ENCODE measurements around the gene IFNLR1. TPM values are rescaled to one million over a fixed set of nuclear protein-coding genes. Genes with fewer than 3 reads are reported as not detected.

IFNLR1 gene
- total RNA-seq, 2 experiments from 2014 or later: 29.4 to 30.5 TPM

- BruUV-seq (replicated peaks): no TSS peak
- H3K9me3 ChIP-seq (ENCODE audit: low read length): no peaks in the 10 kb centered on the region
- H3K27ac ChIP-seq (ENCODE audit: low read depth, low read length, poor library complexity, severe bottlenecking): no peak overlapping the region
- TF ChIP-seq CTCF (conservative IDR thresholded peaks at IDR 0.05; ENCODE audit: low read length) (no peak), EZH2phosphoT487 (IDR thresholded peaks at IDR 0.05; ENCODE audit: borderline replicate concordance, low read depth, low read length) (no peak)
- no peaks in the 10 kb centered on the region for H3K4me1 ChIP-seq (ENCODE audit: insufficient read depth, low read length, poor library complexity, severe bottlenecking)
- no peak overlapping the region for H2AFZ ChIP-seq (ENCODE audit: low read length)
- H3K36me3 ChIP-seq (ENCODE audit: insufficient read depth, low read length): no peaks in the 10 kb centered on the region
- H3K9me2 ChIP-seq (ENCODE audit: insufficient read depth, low read length): no peaks in the 10 kb centered on the region
- H3K4me3 ChIP-seq (ENCODE audit: low read depth, low read length, poor library complexity, severe bottlenecking): no peak overlapping the region
- H4K20me1 ChIP-seq (ENCODE audit: insufficient read depth, low read length): no peaks in the 10 kb centered on the region
- no peak overlapping the region for H3K4me2 ChIP-seq (ENCODE audit: low read length)
- no peak for DNase-seq (ENCODE audit: low spot score)
- intact Hi-C loops (cut with micrococcal nuclease; ENCODE audit: unreplicated experiment): no loop called here
- no peaks in the 10 kb centered on the region for H3K79me2 ChIP-seq (ENCODE audit: insufficient read depth, low read depth, low read length)
- CTCF ChIA-PET (ENCODE audit: unreplicated experiment): no interaction called here
- POLR2A ChIA-PET: interaction anchor here (0.6 kb wide), 1 partner anchor 195 kb away, joined by 4 read pairs; no protein-coding TSS in a partner anchor
Measured at GRCh38 chr1:24126018-24126671, 60.9 kb downstream of the IFNLR1 start.

- no peaks in the 10 kb centered on the region for H4K20me1 ChIP-seq (ENCODE audit: insufficient read depth, low read length)
- H3K36me3 ChIP-seq (ENCODE audit: insufficient read depth, low read length): no peaks in the 10 kb centered on the region
- no peak overlapping the region for H3K4me2 ChIP-seq (ENCODE audit: low read length)
- H3K9me2 ChIP-seq (ENCODE audit: insufficient read depth, low read length): no peaks in the 10 kb centered on the region
- no peaks in the 10 kb centered on the region for H3K79me2 ChIP-seq (ENCODE audit: insufficient read depth, low read depth, low read length)
- H3K27ac ChIP-seq (ENCODE audit: low read depth, low read length, poor library complexity, severe bottlenecking): no peak overlapping the region
- H3K4me1 ChIP-seq (ENCODE audit: insufficient read depth, low read length, poor library complexity, severe bottlenecking): no peaks in the 10 kb centered on the region
- POLR2A ChIA-PET: interaction anchor here (0.5 to 0.6 kb wide), 2 partner anchors 194 to 827 kb away, joined by 3 to 4 read pairs; no protein-coding TSS in a partner anchor
- no TSS peak for BruUV-seq (replicated peaks)
- CTCF ChIA-PET (ENCODE audit: unreplicated experiment): no interaction called here
- TF ChIP-seq CTCF (conservative IDR thresholded peaks at IDR 0.05; ENCODE audit: low read length): no peak
- no peak for TF ChIP-seq EZH2phosphoT487 (IDR thresholded peaks at IDR 0.05; ENCODE audit: borderline replicate concordance, low read depth, low read length)
- no peaks in the 10 kb centered on the region for H3K9me3 ChIP-seq (ENCODE audit: low read length)
- intact Hi-C loops (cut with micrococcal nuclease; ENCODE audit: unreplicated experiment): no loop called here
- H3K4me3 ChIP-seq (ENCODE audit: low read depth, low read length, poor library complexity, severe bottlenecking): no peak overlapping the region
- no peak for DNase-seq (ENCODE audit: low spot score)
- H2AFZ ChIP-seq (ENCODE audit: low read length): no peak overlapping the region
Measured at GRCh38 chr1:24125456-24125855, 61.6 kb downstream of the IFNLR1 start.

GRCh38 chr1:24124980-24125379 is 62.1 kb downstream of the IFNLR1 start:
- H3K4me1 ChIP-seq (ENCODE audit: insufficient read depth, low read length, poor library complexity, severe bottlenecking): no peaks in the 10 kb centered on the region
- no peak overlapping the region for H3K27ac ChIP-seq (ENCODE audit: low read depth, low read length, poor library complexity, severe bottlenecking)
- H3K9me2 ChIP-seq (ENCODE audit: insufficient read depth, low read length): no peaks in the 10 kb centered on the region
- H3K36me3 ChIP-seq (ENCODE audit: insufficient read depth, low read length): no peaks in the 10 kb centered on the region
- H2AFZ ChIP-seq (ENCODE audit: low read length): no peak overlapping the region
- POLR2A ChIA-PET: no interaction called here
- H4K20me1 ChIP-seq (ENCODE audit: insufficient read depth, low read length): no peaks in the 10 kb centered on the region
- no peak for DNase-seq (ENCODE audit: low spot score)
- TF ChIP-seq EZH2phosphoT487 (IDR thresholded peaks at IDR 0.05; ENCODE audit: borderline replicate concordance, low read depth, low read length): no peak
- TF ChIP-seq CTCF (conservative IDR thresholded peaks at IDR 0.05; ENCODE audit: low read length): no peak
- intact Hi-C loops (cut with micrococcal nuclease; ENCODE audit: unreplicated experiment): no loop called here
- H3K9me3 ChIP-seq (ENCODE audit: low read length): no peaks in the 10 kb centered on the region
- no peak overlapping the region for H3K4me2 ChIP-seq (ENCODE audit: low read length)
- H3K79me2 ChIP-seq (ENCODE audit: insufficient read depth, low read depth, low read length): no peaks in the 10 kb centered on the region
- BruUV-seq (replicated peaks): no TSS peak
- CTCF ChIA-PET (ENCODE audit: unreplicated experiment): no interaction called here
- no peak overlapping the region for H3K4me3 ChIP-seq (ENCODE audit: low read depth, low read length, poor library complexity, severe bottlenecking)

Measured in OCI-LY7 (cell line).